ENCODE results near the gene FHOD3. TPM values are rescaled to one million over a fixed set of nuclear protein-coding genes. Genes with fewer than 3 reads are reported as not detected.

The FHOD3 gene
- total RNA-seq, 1 experiment from 2014 or later: 10.6 TPM

GRCh38 chr18:36322734-36323133 lies 25.2 kb downstream of the FHOD3 start:
- Histone ChIP-seq H3K79me2 (ENCODE audit: low read depth) (0 out of 2 replicates have a peak, but pooled peaks cover 4% of the 10 kb centered on the region), H4K20me1 (ENCODE audit: insufficient read depth) (no peaks in the 10 kb centered on the region), H3K27ac (no peak overlapping the region), H3K4me3 (no peak overlapping the region), H3K4me1 (replicated peaks; ENCODE audit: insufficient read depth) (peaks cover 14% of the 10 kb centered on the region), H3K27me3 (ENCODE audit: insufficient read depth, low read depth) (no peaks in the 10 kb centered on the region), H3F3A (ENCODE audit: insufficient read depth, low read depth) (peaks cover 7% of the 10 kb centered on the region; the same call in 1 of the 2 replicates), H3K36me3 (ENCODE audit: low read depth) (no peaks in the 10 kb centered on the region), H3K9me3 (ENCODE audit: insufficient read depth, low read depth) (no peaks in the 10 kb centered on the region), H2AFZ (no peak overlapping the region), H3K9me2 (ENCODE audit: insufficient read depth) (no peaks in the 10 kb centered on the region), H3K4me2 (no peak overlapping the region)
- CTCF ChIA-PET: no interaction called here
- no TSS peak for BruUV-seq (replicated peaks)
- no peak for DNase-seq
- intact Hi-C loops (cut with micrococcal nuclease; ENCODE audit: unreplicated experiment): no loop called here
- POLR2A ChIA-PET (ENCODE audit: unreplicated experiment): interaction anchor here (0.5 kb wide), 1 partner anchor 108 kb away, joined by 5 read pairs; no protein-coding TSS in a partner anchor
- TF ChIP-seq EZH2 (IDR thresholded peaks at IDR 0.05; ENCODE audit: low read depth): no peak
- no peak for TF ChIP-seq CTCF (conservative IDR thresholded peaks at IDR 0.05)

GRCh38 chr18:36323421-36323820 lies 25.9 kb downstream of the FHOD3 start:
- ChIA-PET POLR2A (ENCODE audit: unreplicated experiment) (no interaction called here), CTCF (interaction anchor here (0.6 kb wide), 1 partner anchor 567 kb away, joined by 3 read pairs; no protein-coding TSS in a partner anchor)
- Histone ChIP-seq H3F3A (ENCODE audit: insufficient read depth, low read depth) (peaks cover 7% of the 10 kb centered on the region; the same call in 1 of the 2 replicates), H3K4me2 (no peak overlapping the region), H3K36me3 (ENCODE audit: low read depth) (no peaks in the 10 kb centered on the region), H3K79me2 (ENCODE audit: low read depth) (0 out of 2 replicates have a peak, but pooled peaks cover 4% of the 10 kb centered on the region), H3K9me3 (ENCODE audit: insufficient read depth, low read depth) (no peaks in the 10 kb centered on the region), H3K4me3 (no peak overlapping the region), H4K20me1 (ENCODE audit: insufficient read depth) (no peaks in the 10 kb centered on the region), H2AFZ (no peak overlapping the region), H3K4me1 (replicated peaks; ENCODE audit: insufficient read depth) (peaks cover 14% of the 10 kb centered on the region), H3K27me3 (ENCODE audit: insufficient read depth, low read depth) (no peaks in the 10 kb centered on the region), H3K9me2 (ENCODE audit: insufficient read depth) (no peaks in the 10 kb centered on the region), H3K27ac (no peak overlapping the region)
- intact Hi-C loops (cut with micrococcal nuclease; ENCODE audit: unreplicated experiment): no loop called here
- no peak for DNase-seq
- TF ChIP-seq EZH2 (IDR thresholded peaks at IDR 0.05; ENCODE audit: low read depth) (no peak), CTCF (conservative IDR thresholded peaks at IDR 0.05) (no peak)
- no TSS peak for BruUV-seq (replicated peaks)

GRCh38 chr18:36325846-36326245 lies 28.3 kb downstream of the FHOD3 start:
- intact Hi-C loops (cut with micrococcal nuclease; ENCODE audit: unreplicated experiment): no loop called here

More at GRCh38 chr18:36325846-36326245, 28.3 kb downstream of the FHOD3 start:
- Histone ChIP-seq H3K4me3 (no peak overlapping the region), H3K27ac (no peak overlapping the region), H2AFZ (no peak overlapping the region), H3K9me3 (ENCODE audit: insufficient read depth, low read depth) (no peaks in the 10 kb centered on the region), H3K4me2 (no peak overlapping the region), H3K4me1 (replicated peaks; ENCODE audit: insufficient read depth) (peaks cover 14% of the 10 kb centered on the region), H3K36me3 (ENCODE audit: low read depth) (no peaks in the 10 kb centered on the region), H3K79me2 (ENCODE audit: low read depth) (0 out of 2 replicates have a peak, but pooled peaks cover 4% of the 10 kb centered on the region), H3K27me3 (ENCODE audit: insufficient read depth, low read depth) (no peaks in the 10 kb centered on the region), H3K9me2 (ENCODE audit: insufficient read depth) (no peaks in the 10 kb centered on the region), H3F3A (ENCODE audit: insufficient read depth, low read depth) (peaks cover 7% of the 10 kb centered on the region; the same call in 1 of the 2 replicates), H4K20me1 (ENCODE audit: insufficient read depth) (no peaks in the 10 kb centered on the region)
- CTCF ChIA-PET: no interaction called here
- no TSS peak for BruUV-seq (replicated peaks)
- DNase-seq: no peak
- POLR2A ChIA-PET (ENCODE audit: unreplicated experiment): no interaction called here
- no peak for TF ChIP-seq EZH2 (IDR thresholded peaks at IDR 0.05; ENCODE audit: low read depth)
- TF ChIP-seq CTCF (conservative IDR thresholded peaks at IDR 0.05): no peak

All from PC-9 (cell line).